A549 (cell line): ENCODE measurements around the gene CAMSAP1.

Experiments
- CEBPB ChIP-seq, 2 experiments: fragments of >200 bp in 1 of 2; sonication (Bioruptor Twin) in 1 of 2; formaldehyde crosslinking in 1 of 2; IDR thresholded peaks; 2 replicates each; pipeline ENCODE4 v1.6.1; 2012 to 2016
- CTCF ChIP-seq: fragments of >200 bp; sonication (Bioruptor Twin); formaldehyde crosslinking; IDR thresholded peaks from 3 replicates; pipeline ENCODE4 v1.5.1; 2016
- EP300 ChIP-seq, 2 experiments: fragments of >200 bp; sonication (Bioruptor Twin); formaldehyde crosslinking; IDR thresholded peaks; 2 replicates in 1 of 2; 3 replicates in 1 of 2; pipeline ENCODE4 v1.6.1; 2016 to 2017
- HDAC2 ChIP-seq: fragments of 200-600 bp; sonication (generic); IDR thresholded peaks from 2 replicates; pipeline ENCODE4 v1.6.1; 2016
- JUNB ChIP-seq: fragments of >200 bp; sonication (Bioruptor Twin); formaldehyde crosslinking; IDR thresholded peaks from 2 replicates; pipeline ENCODE4 v1.6.1; 2016
- PBX3 ChIP-seq: IDR thresholded peaks from 2 replicates; pipeline ENCODE4 v1.6.1; 2012
- POLR2A ChIP-seq: IDR thresholded peaks from 2 replicates; pipeline ENCODE4 v1.6.1; 2012; ENCODE audit warnings: mild to moderate bottlenecking, low read length
- RAD21 ChIP-seq, 2 experiments: fragments of >200 bp in 1 of 2; sonication (Bioruptor Twin) in 1 of 2; formaldehyde crosslinking in 1 of 2; IDR thresholded peaks in 1 of 2; conservative IDR thresholded peaks in 1 of 2; 2 replicates in 1 of 2; 3 replicates in 1 of 2; pipeline ENCODE4 v1.6.1; 2012 to 2018; ENCODE audit warnings: inconsistent platforms in 1 of 2
- RCOR1 ChIP-seq: fragments of 150-350 bp; IDR thresholded peaks from 2 replicates; pipeline ENCODE4 v1.6.1; 2014; ENCODE audit warnings: antibody characterized with exemption, low read length, low read depth
- REST ChIP-seq: fragments of 200-600 bp; sonication (generic); IDR thresholded peaks from 2 replicates; pipeline ENCODE4 v1.6.1; 2016; ENCODE audit warnings: antibody characterized with exemption, mild to moderate bottlenecking, moderate library complexity
- USF2 ChIP-seq: fragments of 450-650 bp; IDR thresholded peaks from 2 replicates; pipeline ENCODE4 v1.6.1; 2014; ENCODE audit warnings: antibody characterized with exemption

GRCh38 chr9:135815830-135816650, 91.3 kb downstream of the CAMSAP1 start:
- TF ChIP-seq RAD21 (conservative IDR thresholded peaks at IDR 0.05 in 1 of 2, IDR thresholded peaks at IDR 0.05 in 1 of 2): no peak
- no peak for TF ChIP-seq CTCF
- no peak for TF ChIP-seq REST
- TF ChIP-seq USF2: no peak
- TF ChIP-seq POLR2A: no peak
- TF ChIP-seq RCOR1: no peak
- no peak for TF ChIP-seq JUNB
- TF ChIP-seq EP300 (IDR thresholded peaks at IDR 0.05): no peak
- TF ChIP-seq CEBPB (IDR thresholded peaks at IDR 0.05): no peak
- TF ChIP-seq PBX3: no peak
- TF ChIP-seq HDAC2: no peak
